ENCODE results near the gene PLEKHM3.

PLEKHM3 gene

GRCh38 chr2:207901829-207902228, 123.5 kb downstream of the PLEKHM3 start:
- no peaks in the 10 kb centered on the region for H3K9me3 ChIP-seq (ENCODE audit: insufficient read depth, low read depth, low read length)
- H3K79me2 ChIP-seq (ENCODE audit: insufficient read depth, low read length) = no peaks in the 10 kb centered on the region
- no peak overlapping the region for H2AFZ ChIP-seq (ENCODE audit: low read length)
- H3K36me3 ChIP-seq (ENCODE audit: insufficient read depth, low read length) = no peaks in the 10 kb centered on the region; the same call in 1 of the 2 replicates
- H3F3A ChIP-seq (ENCODE audit: low read depth) = no peaks in the 10 kb centered on the region
- no peaks in the 10 kb centered on the region for H3K27me3 ChIP-seq (ENCODE audit: insufficient read depth, low read length, poor library complexity, severe bottlenecking)
- H4K20me1 ChIP-seq (ENCODE audit: insufficient read depth, low read length, poor library complexity, severe bottlenecking) = no peaks in the 10 kb centered on the region
- H3K9ac ChIP-seq (ENCODE audit: low read depth, low read length, poor library complexity, severe bottlenecking) = no peak overlapping the region
- H3K4me3 ChIP-seq (ENCODE audit: low read length, poor library complexity, severe bottlenecking) = no peak overlapping the region
- H3K4me2 ChIP-seq (ENCODE audit: low read depth, low read length, poor library complexity, severe bottlenecking) = no peak overlapping the region
- H3K4me1 ChIP-seq (ENCODE audit: insufficient read depth, low read length, poor library complexity, severe bottlenecking) = no peaks in the 10 kb centered on the region
- H3K9me2 ChIP-seq (replicated peaks; ENCODE audit: low read depth, low read length) = no peaks in the 10 kb centered on the region
- no peak for TF ChIP-seq EZH2phosphoT487 (IDR thresholded peaks at IDR 0.05; ENCODE audit: borderline replicate concordance)
- no peak for TF ChIP-seq CTCF (conservative IDR thresholded peaks at IDR 0.05; ENCODE audit: low read length)

GRCh38 chr2:207901401-207901800, 123.9 kb downstream of the PLEKHM3 start:
- no peaks in the 10 kb centered on the region for H3K4me1 ChIP-seq (ENCODE audit: insufficient read depth, low read length, poor library complexity, severe bottlenecking)
- TF ChIP-seq CTCF (conservative IDR thresholded peaks at IDR 0.05; ENCODE audit: low read length) (no peak), EZH2phosphoT487 (IDR thresholded peaks at IDR 0.05; ENCODE audit: borderline replicate concordance) (no peak)
- H3F3A ChIP-seq (ENCODE audit: low read depth) = no peaks in the 10 kb centered on the region

GRCh38 chr2:207898354-207898695, 127.0 kb downstream of the PLEKHM3 start:
- H3K4me2 ChIP-seq (ENCODE audit: low read depth, low read length, poor library complexity, severe bottlenecking) = no peak overlapping the region
- H2AFZ ChIP-seq (ENCODE audit: low read length) = no peak overlapping the region
- no peaks in the 10 kb centered on the region; the same call in 1 of the 2 replicates for H3K36me3 ChIP-seq (ENCODE audit: insufficient read depth, low read length)
- H3K9me3 ChIP-seq (ENCODE audit: insufficient read depth, low read depth, low read length) = no peaks in the 10 kb centered on the region
- no peaks in the 10 kb centered on the region for H3K4me1 ChIP-seq (ENCODE audit: insufficient read depth, low read length, poor library complexity, severe bottlenecking)
- no peaks in the 10 kb centered on the region for H4K20me1 ChIP-seq (ENCODE audit: insufficient read depth, low read length, poor library complexity, severe bottlenecking)
- no peaks in the 10 kb centered on the region for H3K79me2 ChIP-seq (ENCODE audit: insufficient read depth, low read length)
- H3K9me2 ChIP-seq (replicated peaks; ENCODE audit: low read depth, low read length) = no peaks in the 10 kb centered on the region
- H3F3A ChIP-seq (ENCODE audit: low read depth) = no peaks in the 10 kb centered on the region
- H3K4me3 ChIP-seq (ENCODE audit: low read length, poor library complexity, severe bottlenecking) = no peak overlapping the region
- no peaks in the 10 kb centered on the region for H3K27me3 ChIP-seq (ENCODE audit: insufficient read depth, low read length, poor library complexity, severe bottlenecking)
- TF ChIP-seq EZH2phosphoT487 (IDR thresholded peaks at IDR 0.05; ENCODE audit: borderline replicate concordance) (no peak), CTCF (conservative IDR thresholded peaks at IDR 0.05; ENCODE audit: low read length) (no peak)
- H3K9ac ChIP-seq (ENCODE audit: low read depth, low read length, poor library complexity, severe bottlenecking) = no peak overlapping the region

More at GRCh38 chr2:207901401-207901800, 123.9 kb downstream of the PLEKHM3 start:
- Histone ChIP-seq H2AFZ (ENCODE audit: low read length) (no peak overlapping the region), H3K36me3 (ENCODE audit: insufficient read depth, low read length) (no peaks in the 10 kb centered on the region; the same call in 1 of the 2 replicates), H3K9ac (ENCODE audit: low read depth, low read length, poor library complexity, severe bottlenecking) (no peak overlapping the region), H4K20me1 (ENCODE audit: insufficient read depth, low read length, poor library complexity, severe bottlenecking) (no peaks in the 10 kb centered on the region), H3K27me3 (ENCODE audit: insufficient read depth, low read length, poor library complexity, severe bottlenecking) (no peaks in the 10 kb centered on the region), H3K4me3 (ENCODE audit: low read length, poor library complexity, severe bottlenecking) (no peak overlapping the region), H3K9me3 (ENCODE audit: insufficient read depth, low read depth, low read length) (no peaks in the 10 kb centered on the region), H3K79me2 (ENCODE audit: insufficient read depth, low read length) (no peaks in the 10 kb centered on the region), H3K4me2 (ENCODE audit: low read depth, low read length, poor library complexity, severe bottlenecking) (no peak overlapping the region), H3K9me2 (replicated peaks; ENCODE audit: low read depth, low read length) (no peaks in the 10 kb centered on the region)
